CD4-positive, alpha-beta T cell (primary cell): ENCODE results near the gene VGF. TPM values are rescaled to one million over a fixed set of nuclear protein-coding genes. Genes with fewer than 3 reads are reported as not detected.

ENCODE experiments used
- ATAC-seq: fragments of 200-7000 bp; cut with Tn5 transposase; one replicate; pipeline ENCODE4 v1.10.0; 2022; ENCODE audit warnings: mild to moderate bottlenecking; ENCODE audit not compliant: poor library complexity
- CTCF ChIA-PET: fragments of 350-600 bp; sonication (Branson Sonifier 250); formaldehyde crosslinking; loops from one replicate; lab custom pipeline; 2021; ENCODE audit warnings: antibody characterized with exemption, inconsistent platforms; lab: Charles Lee
- POLR2A ChIA-PET: fragments of 350-600 bp; sonication (Branson Sonifier 250); formaldehyde crosslinking; loops from one replicate; lab custom pipeline; 2021; ENCODE audit warnings: antibody characterized with exemption, inconsistent platforms; lab: Charles Lee
- DNase-seq, 14 experiments: peaks; one replicate each; pipeline ENCODE4 v3.0.0-alpha.2; 2013 to 2020; ENCODE audit warnings: mixed read lengths in 2 of 14
- H3K27ac ChIP-seq, 2 donors: one replicate each; pipeline versions ENCODE4 v1.5.1 to v1.7.0; 2013; ENCODE audit warnings: low read length in 2 of 2, low read depth in 1 of 2, mild to moderate bottlenecking in 1 of 2
- H3K27me3 ChIP-seq, 2 experiments: 1 replicate in 1 of 2; 2 replicates in 1 of 2; pipeline versions ENCODE4 v1.6.1 to v1.7.0; 2013; ENCODE audit warnings: low read length in 2 of 2, control low read depth in 1 of 2, mild to moderate bottlenecking in 1 of 2, moderate library complexity in 1 of 2; ENCODE audit not compliant: insufficient read depth in 2 of 2, control insufficient read depth in 1 of 2
- H3K36me3 ChIP-seq: one replicate; pipeline ENCODE4 v1.6.1; 2013; ENCODE audit warnings: low read length, control low read depth; ENCODE audit not compliant: insufficient read depth
- H3K4me1 ChIP-seq: one replicate; pipeline ENCODE4 v1.6.1; 2013; ENCODE audit warnings: low read length, control low read depth; ENCODE audit not compliant: insufficient read depth
- H3K4me3 ChIP-seq: one replicate; pipeline ENCODE4 v1.5.1; 2013; ENCODE audit warnings: mild to moderate bottlenecking, low read length, moderate library complexity
- H3K9me3 ChIP-seq, 2 experiments: 1 replicate in 1 of 2; 2 replicates in 1 of 2; pipeline versions ENCODE4 v1.6.1 to v1.7.0; 2013; ENCODE audit warnings: low read length in 2 of 2, mild to moderate bottlenecking in 2 of 2, control low read depth in 1 of 2, moderate library complexity in 1 of 2; ENCODE audit not compliant: control insufficient read depth in 1 of 2, insufficient read depth in 1 of 2
- H3K27ac Mint-ChIP-seq: one replicate; pipeline ENCODE4 v1.8.0; 2020; ENCODE audit warnings: mixed read lengths
- H3K27me3 Mint-ChIP-seq: one replicate; pipeline ENCODE4 v1.8.0; 2021; ENCODE audit warnings: mixed read lengths
- H3K36me3 Mint-ChIP-seq: one replicate; pipeline ENCODE4 v1.8.0; 2021; ENCODE audit warnings: low read depth, mixed read lengths
- H3K4me1 Mint-ChIP-seq: one replicate; pipeline ENCODE4 v1.8.0; 2021; ENCODE audit warnings: low read depth, mixed read lengths
- H3K4me3 Mint-ChIP-seq: one replicate; pipeline ENCODE4 v1.8.0; 2020; ENCODE audit warnings: mild to moderate bottlenecking, mixed read lengths
- H3K9me3 Mint-ChIP-seq: one replicate; pipeline ENCODE4 v1.8.0; 2020; ENCODE audit warnings: mixed read lengths
- intact Hi-C, 2 experiments: fragments of 100-400 bp; cut with DNase I in 1 of 2; cut with micrococcal nuclease in 1 of 2; formaldehyde crosslinking; loops; one replicate each; pipeline versions ENCODE4 v1.15.1 to v1.9.0; 2023 to 2025; cut with DNase I, micrococcal nuclease
- total RNA-seq, 174 experiments: library from RNA in 2 of 174; stranded (reverse) in 2 of 174; gene quantifications; one replicate each; pipeline ENCODE4 v1.2.3 and lab custom pipeline; 2021 to 2026
- TF ChIP-seq, protein P1 (sequence below): fragments of 200-600 bp; IDR thresholded peaks from one replicate; pipeline ENCODE4 v1.8.0; 2022; ENCODE audit warnings: antibody characterized with exemption, mild to moderate bottlenecking

VGF gene
- total RNA-seq, 2 experiments from 2014 or later, result not detected

- CTCF ChIA-PET, result interaction anchor here (0.6 to 1.5 kb wide), 4 partner anchors 8 to 74 kb away, joined by 3 read pairs; no protein-coding TSS in a partner anchor
- no peak for DNase-seq
- peaks cover 19% of the 10 kb centered on the region for H3K4me1 Mint-ChIP-seq
- peaks cover 19% of the 10 kb centered on the region for H3K4me1 ChIP-seq
- intact Hi-C loops, result loop anchor here in 1 of 2 experiments (2.0 kb wide), 1 partner anchor 15 kb away; no protein-coding TSS in a partner anchor
- POLR2A ChIA-PET, result interaction anchor here (0.6 to 1.1 kb wide), 2 partner anchors 11 to 66 kb away, joined by 3 to 4 read pairs; partner anchors contain the start of gene ZNHIT1
- peaks cover 1% of the 10 kb centered on the region for H3K36me3 ChIP-seq
- H3K36me3 Mint-ChIP-seq, result peaks cover 9% of the 10 kb centered on the region
- H3K9me3 Mint-ChIP-seq, result no peaks in the 10 kb centered on the region
- no peaks in the 10 kb centered on the region for H3K27me3 ChIP-seq
- peaks cover 25% of the 10 kb centered on the region for H3K27me3 Mint-ChIP-seq
- TF ChIP-seq, protein P1, sequence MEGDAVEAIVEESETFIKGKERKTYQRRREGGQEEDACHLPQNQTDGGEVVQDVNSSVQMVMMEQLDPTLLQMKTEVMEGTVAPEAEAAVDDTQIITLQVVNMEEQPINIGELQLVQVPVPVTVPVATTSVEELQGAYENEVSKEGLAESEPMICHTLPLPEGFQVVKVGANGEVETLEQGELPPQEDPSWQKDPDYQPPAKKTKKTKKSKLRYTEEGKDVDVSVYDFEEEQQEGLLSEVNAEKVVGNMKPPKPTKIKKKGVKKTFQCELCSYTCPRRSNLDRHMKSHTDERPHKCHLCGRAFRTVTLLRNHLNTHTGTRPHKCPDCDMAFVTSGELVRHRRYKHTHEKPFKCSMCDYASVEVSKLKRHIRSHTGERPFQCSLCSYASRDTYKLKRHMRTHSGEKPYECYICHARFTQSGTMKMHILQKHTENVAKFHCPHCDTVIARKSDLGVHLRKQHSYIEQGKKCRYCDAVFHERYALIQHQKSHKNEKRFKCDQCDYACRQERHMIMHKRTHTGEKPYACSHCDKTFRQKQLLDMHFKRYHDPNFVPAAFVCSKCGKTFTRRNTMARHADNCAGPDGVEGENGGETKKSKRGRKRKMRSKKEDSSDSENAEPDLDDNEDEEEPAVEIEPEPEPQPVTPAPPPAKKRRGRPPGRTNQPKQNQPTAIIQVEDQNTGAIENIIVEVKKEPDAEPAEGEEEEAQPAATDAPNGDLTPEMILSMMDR, result no peak
- no peak for ATAC-seq
- no peak overlapping the region for H3K4me3 ChIP-seq
- H3K27ac ChIP-seq, result no peak overlapping the region
- no peak overlapping the region for H3K27ac Mint-ChIP-seq
- peak overlapping the region; percentile 27 for H3K4me3 Mint-ChIP-seq
- no peaks in the 10 kb centered on the region for H3K9me3 ChIP-seq
Observed at GRCh38 chr7:101151908-101152651, 13.3 kb downstream of the VGF start.

- CTCF ChIA-PET, result interaction anchor here (1.6 kb wide), 1 partner anchor 142 kb away, joined by 6 read pairs; no protein-coding TSS in a partner anchor
- POLR2A ChIA-PET, result interaction anchor here (0.7 kb wide), 1 partner anchor 11 kb away, joined by 4 read pairs; no protein-coding TSS in a partner anchor
- intact Hi-C loops, result loop anchor here in 1 of 2 experiments (5.0 kb wide), 1 partner anchor 54 kb away; the partner anchor contains the start of gene TRIM56
- Mint-ChIP-seq H3K27ac (no peak overlapping the region), H3K9me3 (no peaks in the 10 kb centered on the region), H3K36me3 (no peaks in the 10 kb centered on the region), H3K4me1 (peaks cover 6% of the 10 kb centered on the region), H3K27me3 (peaks cover 40% of the 10 kb centered on the region), H3K4me3 (no peak overlapping the region)
- ATAC-seq (no peak), DNase-seq (no peak)
- H3K27ac ChIP-seq, result no peak overlapping the region
- peaks cover 21% of the 10 kb centered on the region for H3K4me1 ChIP-seq
- H3K9me3 ChIP-seq, result peaks cover 0 to 14% of the 10 kb centered on the region in 2 experiments
- H3K36me3 ChIP-seq, result no peaks in the 10 kb centered on the region
- H3K4me3 ChIP-seq, result no peak overlapping the region
- H3K27me3 ChIP-seq, result peaks cover 5 to 7% of the 10 kb centered on the region in 2 experiments
- TF ChIP-seq, protein P1, result no peak
Observed at GRCh38 chr7:101140746-101141382, 24.5 kb downstream of the VGF start.

DNA sequence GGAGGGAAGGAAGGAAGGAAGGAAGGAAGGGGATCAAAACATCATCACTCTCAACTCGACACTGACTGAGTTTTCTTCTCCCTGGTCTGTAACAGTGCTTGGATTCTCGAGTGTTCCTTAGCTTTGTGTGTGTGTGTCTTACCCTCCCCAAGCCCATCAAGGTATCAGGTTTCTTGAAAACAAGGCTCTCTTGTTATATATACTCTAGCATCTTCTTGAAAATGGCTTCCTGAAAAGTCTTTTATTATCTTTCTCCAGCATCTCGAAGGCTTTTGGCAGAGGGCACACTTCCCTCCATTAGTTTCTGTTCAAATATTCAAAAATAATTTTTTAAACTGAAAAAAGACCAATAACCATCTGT is 25.1 kb downstream of the VGF start:
- no peaks in the 10 kb centered on the region for H3K36me3 ChIP-seq
- H3K27ac ChIP-seq, result no peak overlapping the region
- intact Hi-C loops, result loop anchor here in 1 of 2 experiments (5.0 kb wide), 1 partner anchor 53 kb away; the partner anchor contains the start of gene TRIM56
- DNase-seq (no peak), ATAC-seq (no peak)
- no peaks in the 10 kb centered on the region for H3K9me3 Mint-ChIP-seq
- ChIA-PET CTCF (interaction anchor here (1.6 kb wide), 1 partner anchor 142 kb away, joined by 6 read pairs; no protein-coding TSS in a partner anchor), POLR2A (no interaction called here)
- peaks cover 3 to 7% of the 10 kb centered on the region in 2 experiments for H3K27me3 ChIP-seq
- no peak overlapping the region for H3K4me3 ChIP-seq
- H3K4me1 ChIP-seq, result peaks cover 21% of the 10 kb centered on the region
- no peak overlapping the region for H3K27ac Mint-ChIP-seq
- H3K4me1 Mint-ChIP-seq, result peaks cover 6% of the 10 kb centered on the region
- H3K4me3 Mint-ChIP-seq, result no peak overlapping the region
- peaks cover 39% of the 10 kb centered on the region for H3K27me3 Mint-ChIP-seq
- H3K9me3 ChIP-seq, result peaks cover 0 to 14% of the 10 kb centered on the region in 2 experiments
- TF ChIP-seq, protein P1, result no peak
- H3K36me3 Mint-ChIP-seq, result no peaks in the 10 kb centered on the region
